ENCODE measurements around the gene HOXA4. TPM values are rescaled to one million over a fixed set of nuclear protein-coding genes. Genes with fewer than 3 reads are reported as not detected.

HOXA4 gene
- total RNA-seq, 1 donor from 2014 or later = 14.6 TPM

DNA sequence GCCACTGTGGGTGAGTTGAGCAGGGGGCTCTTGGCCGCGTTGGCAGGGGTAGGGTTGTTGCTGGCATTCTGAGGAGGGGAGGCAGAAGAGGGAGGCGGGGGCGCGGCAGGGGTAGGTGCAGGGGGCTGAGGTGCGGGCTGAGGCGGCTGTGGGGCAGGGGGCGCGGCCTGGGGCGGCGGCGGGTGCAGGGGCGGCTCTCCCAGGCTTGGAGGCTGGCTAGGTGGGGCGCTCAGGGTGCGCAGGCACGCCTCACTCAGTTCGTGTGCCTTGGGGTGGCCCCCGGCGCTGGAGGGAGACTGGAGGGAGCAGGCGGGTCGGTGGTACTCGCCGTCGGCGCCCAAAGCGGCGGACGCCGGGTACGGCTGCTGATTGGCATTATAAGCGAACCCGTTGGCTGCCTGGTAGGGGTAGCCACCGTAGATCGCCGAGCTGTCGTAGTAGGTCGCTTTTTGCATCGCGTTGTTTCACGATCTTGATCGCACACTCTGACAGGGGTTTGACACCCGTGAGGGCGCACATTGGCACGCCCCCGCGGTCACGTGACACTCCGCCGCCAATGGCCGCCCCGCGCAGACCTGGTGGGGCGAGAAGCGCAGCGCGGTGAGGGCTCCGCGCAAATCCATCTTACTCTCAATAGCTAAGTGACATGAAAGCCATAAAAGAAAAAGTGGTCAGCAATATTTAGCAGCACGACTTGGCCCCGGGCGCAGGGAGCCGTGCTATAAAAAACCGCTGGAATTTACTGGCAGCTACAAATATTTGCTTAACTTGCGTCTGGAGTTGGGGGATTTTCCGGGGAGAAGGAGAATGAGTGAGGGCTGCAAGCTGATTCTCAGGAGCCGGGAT lies 20.1 kb downstream of the HOXA4 start:
- no peak for DNase-seq (ENCODE audit: low read depth)
- H3K4me3 ChIP-seq (ENCODE audit: low read depth, low read length) = peak overlapping the region; percentile 74
- no peak for TF ChIP-seq CTCF (conservative IDR thresholded peaks at IDR 0.05; ENCODE audit: low read depth, low read length)

DNA sequence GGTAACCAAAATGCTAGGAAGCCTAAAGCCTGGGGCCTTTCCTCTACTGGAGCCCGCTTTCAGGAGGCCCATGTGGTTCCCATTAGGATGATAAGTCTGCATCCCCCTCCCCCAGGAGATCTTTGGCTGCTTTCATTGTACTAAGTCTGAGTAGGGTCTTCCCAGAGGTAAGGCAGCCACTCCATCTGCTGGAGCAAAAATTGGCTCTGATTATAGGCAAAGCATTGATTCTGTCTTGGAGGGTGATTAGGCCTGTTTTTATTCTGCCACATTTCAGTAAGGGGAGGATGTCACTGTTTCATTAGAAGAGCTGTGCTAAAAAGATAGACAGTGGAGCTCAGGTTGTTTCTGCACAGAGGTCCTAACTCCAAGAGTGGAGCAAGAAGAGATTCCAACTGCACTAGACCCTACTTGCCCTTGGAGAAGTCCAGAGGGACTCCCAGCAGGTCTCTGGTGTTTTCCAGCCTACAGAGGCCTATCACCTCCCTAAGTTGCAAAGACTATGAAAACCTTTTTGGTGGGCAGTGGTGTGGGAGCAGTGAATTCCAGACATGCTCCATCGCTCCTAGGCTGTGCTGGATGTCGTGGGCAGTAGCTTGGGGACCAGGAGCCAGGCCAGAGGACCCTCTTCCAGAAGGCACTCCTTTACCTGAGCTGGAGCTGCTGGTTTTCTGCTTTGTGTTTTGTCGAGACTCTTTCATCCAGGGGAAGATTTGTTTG lies 20.9 kb downstream of the HOXA4 start:
- no peak for TF ChIP-seq CTCF (conservative IDR thresholded peaks at IDR 0.05; ENCODE audit: low read depth, low read length)
- DNase-seq (ENCODE audit: low read depth) = no peak
- H3K4me3 ChIP-seq (ENCODE audit: low read depth, low read length) = peak overlapping the region; percentile 5

- peak overlapping the region; percentile 35 for H3K4me3 ChIP-seq (ENCODE audit: low read depth, low read length)
- TF ChIP-seq CTCF (conservative IDR thresholded peaks at IDR 0.05; ENCODE audit: low read depth, low read length) = no peak
- no peak for DNase-seq (ENCODE audit: low read depth)
Observed at GRCh38 chr7:27108390-27109127, 22.0 kb downstream of the HOXA4 start.

GRCh38 chr7:27107391-27108381 lies 22.9 kb downstream of the HOXA4 start:
- no peak for TF ChIP-seq CTCF (conservative IDR thresholded peaks at IDR 0.05; ENCODE audit: low read depth, low read length)
- H3K4me3 ChIP-seq (ENCODE audit: low read depth, low read length) = peak overlapping the region; percentile 35
- DNase-seq (ENCODE audit: low read depth) = no peak

DNA sequence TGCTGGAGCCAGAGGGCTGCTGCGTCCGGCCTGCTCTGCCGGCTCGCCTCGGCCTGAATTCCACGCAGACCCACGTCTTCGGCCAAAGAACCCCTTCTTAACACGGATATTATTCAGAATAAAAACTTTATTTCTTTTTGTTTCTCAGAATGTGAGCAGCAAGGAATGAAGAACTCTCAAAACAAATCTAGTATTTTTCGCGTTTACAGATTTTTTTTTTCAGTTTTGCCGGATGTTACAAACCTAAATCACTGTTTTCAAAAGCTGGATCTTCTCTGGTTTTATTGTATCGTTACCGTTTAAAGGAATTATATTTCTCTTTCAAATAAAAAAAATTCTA lies 23.7 kb downstream of the HOXA4 start:
- peak overlapping the region; percentile 35 for H3K4me3 ChIP-seq (ENCODE audit: low read depth, low read length)
- no peak for DNase-seq (ENCODE audit: low read depth)
- TF ChIP-seq CTCF (conservative IDR thresholded peaks at IDR 0.05; ENCODE audit: low read depth, low read length) = no peak

All from epithelial cell of proximal tubule (primary cell).